ENCODE results near the gene ARSB.

The ARSB gene

GRCh38 chr5:78805474-78806124 lies 179.5 kb downstream of the ARSB start:
- Histone ChIP-seq H3K9me2 (ENCODE audit: low read depth, low read length) (no peaks in the 10 kb centered on the region), H3K9me3 (ENCODE audit: low read length) (no peaks in the 10 kb centered on the region), H4K20me1 (ENCODE audit: insufficient read depth, low read length) (no peaks in the 10 kb centered on the region), H2AFZ (ENCODE audit: low read length) (no peak overlapping the region), H3K27ac (ENCODE audit: low read depth, low read length, poor library complexity, severe bottlenecking) (no peak overlapping the region), H3K27me3 (ENCODE audit: insufficient read depth, low read length) (no peaks in the 10 kb centered on the region), H3K4me2 (ENCODE audit: low read length) (no peak overlapping the region), H3K79me2 (ENCODE audit: insufficient read depth, low read length) (no peaks in the 10 kb centered on the region), H3K4me3 (ENCODE audit: low read depth, low read length, poor library complexity, severe bottlenecking) (no peak overlapping the region), H3K9ac (ENCODE audit: low read length) (no peak overlapping the region), H3F3A (ENCODE audit: insufficient read depth, low read length) (no peaks in the 10 kb centered on the region), H3K36me3 (ENCODE audit: insufficient read depth, low read length) (no peaks in the 10 kb centered on the region), H3K4me1 (ENCODE audit: insufficient read depth, low read length, severe bottlenecking) (peaks cover 21% of the 10 kb centered on the region)
- no peak for TF ChIP-seq CTCF (IDR thresholded peaks at IDR 0.05; ENCODE audit: low read length)
- TF ChIP-seq EZH2 (IDR thresholded peaks at IDR 0.05; ENCODE audit: borderline replicate concordance, low read length): no peak

- Histone ChIP-seq H2AFZ (ENCODE audit: low read length) (no peak overlapping the region), H3K9me3 (ENCODE audit: low read length) (no peaks in the 10 kb centered on the region), H3F3A (ENCODE audit: insufficient read depth, low read length) (no peaks in the 10 kb centered on the region), H3K27me3 (ENCODE audit: insufficient read depth, low read length) (no peaks in the 10 kb centered on the region), H3K27ac (ENCODE audit: low read depth, low read length, poor library complexity, severe bottlenecking) (no peak overlapping the region), H3K36me3 (ENCODE audit: insufficient read depth, low read length) (no peaks in the 10 kb centered on the region), H4K20me1 (ENCODE audit: insufficient read depth, low read length) (no peaks in the 10 kb centered on the region), H3K4me1 (ENCODE audit: insufficient read depth, low read length, severe bottlenecking) (peaks cover 18% of the 10 kb centered on the region), H3K9me2 (ENCODE audit: low read depth, low read length) (no peaks in the 10 kb centered on the region), H3K4me2 (ENCODE audit: low read length) (no peak overlapping the region), H3K79me2 (ENCODE audit: insufficient read depth, low read length) (no peaks in the 10 kb centered on the region), H3K9ac (ENCODE audit: low read length) (no peak overlapping the region), H3K4me3 (ENCODE audit: low read depth, low read length, poor library complexity, severe bottlenecking) (no peak overlapping the region)
- TF ChIP-seq EZH2 (IDR thresholded peaks at IDR 0.05; ENCODE audit: borderline replicate concordance, low read length): no peak
- TF ChIP-seq CTCF (IDR thresholded peaks at IDR 0.05; ENCODE audit: low read length): no peak
These were observed 180.1 kb downstream of the ARSB start for GRCh38 chr5:78804995-78805394.

GRCh38 chr5:78803941-78804340 lies 181.2 kb downstream of the ARSB start:
- TF ChIP-seq CTCF (IDR thresholded peaks at IDR 0.05; ENCODE audit: low read length) (no peak), EZH2 (IDR thresholded peaks at IDR 0.05; ENCODE audit: borderline replicate concordance, low read length) (no peak)
- Histone ChIP-seq H3K9me3 (ENCODE audit: low read length) (no peaks in the 10 kb centered on the region), H2AFZ (ENCODE audit: low read length) (no peak overlapping the region), H3K4me1 (ENCODE audit: insufficient read depth, low read length, severe bottlenecking) (peaks cover 8% of the 10 kb centered on the region), H3K79me2 (ENCODE audit: insufficient read depth, low read length) (no peaks in the 10 kb centered on the region), H3K36me3 (ENCODE audit: insufficient read depth, low read length) (no peaks in the 10 kb centered on the region), H3K9ac (ENCODE audit: low read length) (no peak overlapping the region), H3K9me2 (ENCODE audit: low read depth, low read length) (no peaks in the 10 kb centered on the region), H3F3A (ENCODE audit: insufficient read depth, low read length) (no peaks in the 10 kb centered on the region), H3K27me3 (ENCODE audit: insufficient read depth, low read length) (no peaks in the 10 kb centered on the region), H3K4me3 (ENCODE audit: low read depth, low read length, poor library complexity, severe bottlenecking) (no peak overlapping the region), H3K27ac (ENCODE audit: low read depth, low read length, poor library complexity, severe bottlenecking) (no peak overlapping the region), H3K4me2 (ENCODE audit: low read length) (no peak overlapping the region), H4K20me1 (ENCODE audit: insufficient read depth, low read length) (no peaks in the 10 kb centered on the region)

All from OCI-LY1 (cell line).